ENCODE results near the gene CXCR5. TPM values are rescaled to one million over a fixed set of nuclear protein-coding genes. Genes with fewer than 3 reads are reported as not detected.

Gene CXCR5
- polyA plus RNA-seq, 1 donor from 2014 or later, result 93.4 TPM

DNA sequence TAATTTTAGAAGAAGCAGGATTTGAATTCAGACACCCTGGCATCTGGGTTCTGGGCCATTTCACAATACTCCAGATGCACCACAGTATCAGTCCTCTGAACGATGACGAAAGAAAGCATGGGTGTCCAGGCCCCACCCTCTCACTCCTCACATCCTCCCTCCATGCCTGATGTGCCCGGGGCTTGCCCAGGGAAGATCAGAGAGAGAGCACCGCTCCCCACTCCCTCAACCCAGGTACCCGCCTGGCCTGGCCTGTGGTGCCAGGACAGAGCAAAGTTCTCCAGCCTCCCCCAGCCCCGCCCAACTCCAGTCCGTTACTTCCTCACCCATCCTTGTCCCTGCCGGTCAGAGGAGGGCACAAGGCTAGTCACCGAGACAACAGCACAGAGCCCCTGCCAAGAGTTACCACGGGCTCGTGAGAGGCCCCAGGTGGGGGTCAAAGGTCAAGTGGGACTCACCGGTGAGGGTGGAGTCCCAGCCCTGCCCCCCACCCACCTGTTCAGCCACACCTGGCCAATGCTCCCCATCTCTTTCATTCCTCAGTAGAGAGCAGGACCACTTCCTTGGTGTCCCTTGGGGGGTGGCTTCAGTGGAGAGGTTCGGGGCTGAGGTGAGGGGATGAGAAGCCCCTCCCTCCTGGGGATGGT is 33.9 kb downstream of the CXCR5 start:
- H3K36me3 Mint-ChIP-seq, result no peaks in the 10 kb centered on the region
- no peaks in the 10 kb centered on the region for H3K27me3 Mint-ChIP-seq
- H3K27ac Mint-ChIP-seq, result peak overlapping the region; percentile 93 to 99 (median 98)
- H3K4me3 Mint-ChIP-seq, result peak overlapping the region; percentile 57 to 73 (median 67)
- no peaks in the 10 kb centered on the region for H3K9me3 Mint-ChIP-seq
- peaks cover 46 to 55% (median 51%) of the 10 kb centered on the region in 3 donors for H3K4me1 Mint-ChIP-seq

DNA sequence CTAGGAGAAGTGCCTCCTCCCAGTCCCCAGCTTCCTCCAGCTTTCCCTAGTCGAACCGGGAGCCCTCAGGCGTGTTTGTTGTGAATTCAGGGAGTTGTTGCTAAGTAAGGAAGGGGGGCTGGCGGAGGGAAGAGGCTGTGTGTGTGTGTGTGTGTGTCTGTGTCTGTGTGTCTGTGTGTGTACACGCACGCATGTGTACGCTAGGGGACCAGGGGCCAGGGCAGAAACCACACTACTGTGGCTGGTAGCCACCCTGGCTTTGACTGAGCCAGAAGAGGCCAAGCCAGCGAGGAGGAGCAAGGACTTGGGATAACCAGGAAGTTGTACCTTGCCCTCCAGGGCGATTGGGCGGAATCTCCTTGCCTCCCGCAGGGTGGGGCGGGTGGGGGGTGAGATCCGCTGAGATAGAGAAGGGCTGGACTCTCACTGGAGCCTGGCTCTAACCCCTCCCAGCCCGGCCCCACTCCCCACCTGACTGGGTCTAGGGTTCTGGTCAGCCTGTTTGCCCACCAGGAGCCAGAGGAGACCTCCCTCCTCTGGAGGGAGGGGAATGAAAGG is 34.5 kb downstream of the CXCR5 start:
- Mint-ChIP-seq H3K9me3 (no peaks in the 10 kb centered on the region), H3K4me3 (peak overlapping the region; percentile 38 to 86 (median 74)), H3K27me3 (no peaks in the 10 kb centered on the region), H3K27ac (peak overlapping the region; percentile 93 to 99 (median 98)), H3K4me1 (peaks cover 46 to 52% (median 51%) of the 10 kb centered on the region in 3 donors), H3K36me3 (no peaks in the 10 kb centered on the region)

DNA sequence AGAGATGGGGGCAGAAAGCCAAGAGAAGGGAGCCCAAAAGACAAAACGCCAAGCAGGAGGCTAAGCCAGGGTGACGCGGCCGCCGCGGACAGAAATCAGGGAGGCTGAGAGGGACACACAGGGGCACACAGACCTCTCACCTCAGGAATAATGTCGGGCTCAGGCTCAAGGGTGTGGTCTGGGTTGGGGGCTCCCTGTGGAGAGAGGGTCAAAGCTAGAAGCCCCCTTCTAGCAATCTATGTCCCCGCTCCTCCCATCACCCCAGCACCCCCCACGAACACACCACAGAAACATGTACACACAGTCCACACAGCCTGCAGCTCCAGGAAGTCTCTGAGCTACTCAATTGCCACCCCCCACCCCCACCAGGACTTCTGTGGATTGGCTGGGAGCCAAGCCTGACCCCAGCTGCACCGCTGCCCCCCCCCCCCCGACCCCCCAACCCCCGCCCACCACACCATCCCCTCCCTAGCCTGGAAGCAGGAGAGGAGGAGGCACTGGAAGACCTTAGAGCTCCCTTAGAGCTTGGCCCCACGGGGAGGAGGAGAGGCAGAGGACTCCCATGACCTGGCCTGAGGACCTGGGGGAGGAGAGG is 35.1 kb downstream of the CXCR5 start:
- no peaks in the 10 kb centered on the region for H3K27me3 Mint-ChIP-seq
- no peaks in the 10 kb centered on the region for H3K36me3 Mint-ChIP-seq
- H3K4me1 Mint-ChIP-seq, result peaks cover 49 to 56% (median 53%) of the 10 kb centered on the region in 3 donors
- peak overlapping the region in 2 of 3 donors; percentile 91 to 98 for H3K27ac Mint-ChIP-seq
- H3K4me3 Mint-ChIP-seq, result peak overlapping the region; percentile 28 to 86 (median 68)
- no peaks in the 10 kb centered on the region for H3K9me3 Mint-ChIP-seq

DNA sequence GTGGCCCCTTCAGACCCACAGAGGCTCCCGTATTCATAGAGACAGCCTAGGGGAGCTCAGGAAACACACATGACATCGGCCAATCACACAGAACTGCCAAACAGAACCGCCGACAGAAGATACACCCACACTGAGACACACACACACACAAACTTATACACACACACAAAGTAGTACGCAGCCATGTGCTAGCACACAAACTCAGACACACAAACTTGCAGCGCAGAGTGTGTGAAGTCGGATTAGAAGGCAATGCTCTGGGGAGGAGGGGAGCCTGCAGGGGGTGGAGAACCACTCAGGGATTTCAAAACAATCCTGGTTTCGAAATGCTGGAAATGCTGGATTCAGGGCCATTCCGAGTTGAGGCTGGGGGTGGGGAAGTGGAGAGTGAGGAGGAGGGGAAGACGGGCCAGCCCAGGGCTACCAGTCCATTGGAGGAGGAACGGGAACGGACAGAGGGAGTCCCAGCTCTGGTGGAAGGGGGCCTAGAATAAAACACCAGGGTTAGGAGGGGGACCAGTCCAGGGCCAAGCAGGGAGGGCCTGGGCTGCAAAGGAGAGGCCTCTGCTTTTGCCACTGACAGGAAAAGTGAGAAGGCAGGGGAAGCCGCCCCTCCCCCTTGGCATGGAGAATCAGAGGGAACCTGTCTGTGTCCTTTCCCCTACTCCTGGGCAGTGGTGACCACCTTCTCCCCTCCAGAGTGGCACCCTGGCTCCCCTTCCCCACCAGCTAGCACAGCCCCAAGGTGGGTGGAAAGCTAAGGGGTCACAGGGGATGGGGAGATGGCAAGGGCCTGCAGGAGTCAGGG is 37.6 kb downstream of the CXCR5 start:
- peak overlapping the region in 2 of 3 donors; percentile 91 for H3K27ac Mint-ChIP-seq
- no peaks in the 10 kb centered on the region for H3K36me3 Mint-ChIP-seq
- peak overlapping the region; percentile 65 to 88 (median 81) for H3K4me3 Mint-ChIP-seq
- H3K4me1 Mint-ChIP-seq, result peaks cover 41 to 51% (median 46%) of the 10 kb centered on the region in 3 donors
- H3K9me3 Mint-ChIP-seq, result peaks cover 0 to under 1% (median 0%) of the 10 kb centered on the region in 3 donors
- peaks cover 1% of the 10 kb centered on the region for H3K27me3 Mint-ChIP-seq

DNA sequence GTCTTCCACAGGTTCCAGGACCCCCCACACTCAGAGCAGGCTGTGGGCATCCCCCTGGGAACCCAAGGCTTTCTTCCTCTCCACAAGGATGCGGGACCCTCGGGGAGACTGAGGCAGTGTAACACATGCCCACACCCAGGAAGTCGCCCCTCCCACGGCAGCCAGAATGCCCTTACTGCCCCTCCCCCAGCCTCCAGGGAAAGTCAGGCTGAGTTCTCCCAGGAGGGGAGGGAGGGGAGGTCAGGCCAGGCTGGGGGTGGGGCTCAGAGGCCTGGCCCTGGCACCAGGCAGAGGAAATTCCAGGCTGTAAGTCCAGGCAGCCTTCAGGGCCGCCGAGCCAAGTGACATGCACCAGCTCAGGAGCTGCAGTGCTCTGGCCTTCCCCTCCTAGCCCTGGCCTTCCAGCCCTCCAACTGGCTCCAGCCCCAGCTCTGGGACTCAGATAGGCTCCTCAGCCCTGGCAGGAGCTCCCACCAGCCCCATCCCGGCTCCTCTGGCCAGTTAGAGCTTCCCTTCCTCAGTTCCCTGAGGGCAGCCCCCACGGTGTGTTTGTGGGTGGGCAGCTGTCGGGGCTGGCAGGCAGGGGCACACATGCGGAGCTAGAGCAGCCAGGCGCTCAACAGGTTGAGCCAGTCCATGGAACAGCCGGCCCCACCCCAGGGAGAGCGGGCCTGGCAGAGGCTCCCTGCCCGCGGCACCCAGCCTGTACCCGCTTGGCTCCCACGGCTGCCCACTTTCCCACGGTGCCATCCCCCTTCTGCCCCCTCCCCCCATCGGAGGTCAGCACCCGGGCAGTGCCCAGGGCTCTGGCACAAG is 38.4 kb downstream of the CXCR5 start:
- peak overlapping the region in 2 of 4 donors; percentile 23 to 44 for H3K4me3 Mint-ChIP-seq
- peaks cover 0 to 2% (median 0%) of the 10 kb centered on the region in 3 donors for H3K9me3 Mint-ChIP-seq
- H3K36me3 Mint-ChIP-seq, result no peaks in the 10 kb centered on the region
- H3K4me1 Mint-ChIP-seq, result peaks cover 41 to 52% (median 45%) of the 10 kb centered on the region in 3 donors
- no peak overlapping the region for H3K27ac Mint-ChIP-seq
- peaks cover 3% of the 10 kb centered on the region for H3K27me3 Mint-ChIP-seq

DNA sequence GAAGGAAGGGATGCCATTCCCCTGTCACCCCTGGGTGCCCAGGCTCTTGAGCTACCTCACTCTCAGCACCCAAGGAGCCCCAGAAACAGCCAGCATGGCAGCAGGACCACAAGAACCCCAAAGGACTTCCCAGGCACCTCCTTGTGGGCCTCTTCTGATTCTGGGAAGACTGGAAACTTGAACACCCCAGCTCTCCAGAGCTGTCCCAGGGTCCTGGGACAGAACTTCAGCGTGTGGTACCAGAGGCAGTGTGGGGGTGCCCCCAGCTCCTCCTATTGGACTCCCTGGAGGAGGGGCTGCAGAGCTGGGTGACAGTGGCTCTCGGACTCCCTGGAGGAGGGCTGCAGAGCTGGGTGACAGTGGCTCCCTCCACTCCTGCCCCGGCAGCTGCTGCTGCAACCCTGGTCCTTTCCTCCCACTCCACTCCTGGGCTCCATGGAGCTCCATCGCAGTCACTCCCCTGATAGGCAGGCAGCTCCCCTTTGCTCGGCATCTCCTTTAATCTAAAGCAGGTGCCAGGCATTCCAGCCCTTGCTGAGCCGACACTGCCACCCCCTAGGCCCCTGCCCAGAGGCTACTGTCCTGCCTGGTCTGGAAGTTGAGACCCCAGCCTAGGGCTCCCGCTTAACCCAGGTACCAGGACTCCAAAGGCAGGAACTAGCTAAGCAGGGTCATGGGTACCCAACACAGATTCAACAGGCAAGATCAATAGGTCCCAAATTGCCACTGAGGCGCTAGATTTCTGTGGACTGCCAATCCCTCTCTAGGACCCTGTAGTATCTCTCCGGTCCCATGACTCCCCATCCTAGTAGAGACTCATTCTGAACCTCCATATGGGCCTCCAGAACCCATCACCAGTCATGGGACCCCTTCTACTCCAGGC is 39.3 kb downstream of the CXCR5 start:
- peaks cover 3% of the 10 kb centered on the region for H3K27me3 Mint-ChIP-seq
- H3K4me3 Mint-ChIP-seq, result peak overlapping the region; percentile 87 to 99 (median 89)
- peaks cover 0 to 2% (median 0%) of the 10 kb centered on the region in 3 donors for H3K9me3 Mint-ChIP-seq
- peaks cover 38 to 53% (median 49%) of the 10 kb centered on the region in 3 donors for H3K4me1 Mint-ChIP-seq
- peak overlapping the region in 2 of 3 donors; percentile 95 to 100 for H3K27ac Mint-ChIP-seq
- no peaks in the 10 kb centered on the region for H3K36me3 Mint-ChIP-seq

DNA sequence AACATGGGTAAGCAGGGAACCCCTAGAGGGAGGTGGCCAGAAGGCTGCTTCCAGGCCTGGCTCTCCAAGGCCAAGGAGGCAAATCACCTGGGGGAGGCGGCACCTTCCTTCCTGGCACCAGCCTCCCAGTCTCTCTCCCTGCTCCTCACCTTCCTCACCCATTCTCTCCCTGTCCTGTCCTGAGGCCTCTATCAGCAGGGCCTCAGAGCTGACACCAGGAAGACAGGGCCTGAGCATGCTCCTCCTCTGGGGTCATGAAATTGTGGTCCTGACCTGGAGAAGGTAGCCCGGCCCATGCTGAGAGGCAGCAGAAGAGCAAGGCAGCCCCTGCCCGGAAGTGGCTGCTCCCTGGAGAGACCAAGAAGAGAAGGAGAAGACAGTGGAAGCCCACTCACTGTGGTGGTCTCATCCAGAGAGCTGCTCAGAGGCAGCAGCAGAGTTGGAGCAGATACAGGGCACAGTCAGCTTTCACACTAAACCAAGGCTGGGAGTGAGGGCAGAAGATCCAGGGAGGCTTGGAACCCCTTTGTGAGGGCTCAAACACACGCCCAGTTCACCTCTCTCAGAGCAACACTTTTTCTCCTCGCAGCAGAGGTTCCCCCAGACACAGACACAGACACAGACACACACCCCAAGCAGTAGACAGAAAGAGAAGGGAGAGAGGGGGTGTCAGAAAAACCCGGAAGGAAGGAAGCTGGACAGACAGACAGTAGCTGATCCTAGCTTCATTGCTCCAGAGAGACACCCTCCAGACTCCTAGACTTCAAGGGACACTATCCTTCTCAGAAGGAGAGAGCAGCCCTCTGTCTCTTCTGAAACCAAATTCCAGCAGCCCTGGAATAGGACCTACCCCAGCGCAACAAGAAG is 40.3 kb downstream of the CXCR5 start:
- peaks cover 3% of the 10 kb centered on the region for H3K27me3 Mint-ChIP-seq
- H3K4me1 Mint-ChIP-seq, result peaks cover 39 to 53% (median 51%) of the 10 kb centered on the region in 3 donors
- peak overlapping the region; percentile 87 to 99 (median 89) for H3K4me3 Mint-ChIP-seq

DNA sequence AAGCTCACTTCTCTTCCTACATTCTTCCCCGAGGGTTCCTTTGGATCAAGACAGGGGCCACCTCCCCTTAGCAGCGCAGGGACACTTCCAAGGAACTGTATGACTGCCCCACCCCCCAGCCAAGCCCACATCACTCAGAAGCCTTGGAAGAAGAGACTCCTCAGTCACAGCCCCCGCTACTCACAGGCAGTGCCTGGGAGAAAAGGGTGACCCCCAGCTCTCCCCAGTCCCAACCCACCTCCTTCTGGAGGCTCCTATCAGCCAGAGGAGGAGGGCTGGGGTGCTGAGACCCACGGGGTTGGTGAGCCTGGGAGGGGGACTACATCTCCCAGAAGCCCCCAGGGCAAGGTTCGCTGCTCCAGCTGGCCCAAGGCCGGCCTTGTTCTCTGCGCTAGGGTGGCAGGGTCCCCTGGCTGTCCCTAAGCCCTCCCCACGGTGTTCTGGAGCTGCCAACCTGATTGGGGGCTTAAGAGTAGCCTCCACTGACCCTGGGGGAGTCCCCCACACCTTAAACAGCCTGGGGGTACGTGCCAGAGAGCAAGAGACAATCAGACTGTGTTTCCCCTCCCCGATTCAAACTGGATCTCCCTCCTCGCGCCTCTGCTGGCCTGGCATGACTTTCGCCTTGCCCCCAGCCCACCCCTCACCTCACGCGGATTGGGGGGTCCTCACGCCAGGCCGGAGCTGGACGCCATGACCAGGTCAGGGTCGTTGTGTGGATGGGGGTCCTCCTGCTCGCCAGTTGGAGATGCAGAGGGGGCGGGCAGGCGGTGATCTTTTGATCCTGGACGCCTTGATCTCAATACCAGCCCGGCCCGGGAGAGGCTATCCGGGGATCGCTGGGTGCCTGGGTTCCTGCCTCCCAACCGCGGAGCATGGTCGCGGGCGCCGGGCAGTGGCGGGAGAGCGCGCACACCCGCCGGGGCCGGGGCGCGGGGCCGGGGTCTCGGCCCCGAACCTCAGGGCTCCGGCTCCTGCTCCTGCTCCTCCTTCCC is 41.2 kb downstream of the CXCR5 start:
- peaks cover 32 to 47% (median 46%) of the 10 kb centered on the region in 3 donors for H3K4me1 Mint-ChIP-seq
- peak overlapping the region; percentile 87 to 99 (median 89) for H3K4me3 Mint-ChIP-seq
- peaks cover 3% of the 10 kb centered on the region for H3K27me3 Mint-ChIP-seq
- peak overlapping the region; percentile 92 to 100 (median 95) for H3K27ac Mint-ChIP-seq
- peaks cover 0 to 2% (median 0%) of the 10 kb centered on the region in 3 donors for H3K9me3 Mint-ChIP-seq
- no peaks in the 10 kb centered on the region for H3K36me3 Mint-ChIP-seq

More for the DNA sequence above, 40.3 kb downstream of the CXCR5 start:
- H3K27ac Mint-ChIP-seq, result peak overlapping the region; percentile 92 to 100 (median 95)
- H3K9me3 Mint-ChIP-seq, result peaks cover 0 to 2% (median 0%) of the 10 kb centered on the region in 3 donors
- no peaks in the 10 kb centered on the region for H3K36me3 Mint-ChIP-seq

DNA sequence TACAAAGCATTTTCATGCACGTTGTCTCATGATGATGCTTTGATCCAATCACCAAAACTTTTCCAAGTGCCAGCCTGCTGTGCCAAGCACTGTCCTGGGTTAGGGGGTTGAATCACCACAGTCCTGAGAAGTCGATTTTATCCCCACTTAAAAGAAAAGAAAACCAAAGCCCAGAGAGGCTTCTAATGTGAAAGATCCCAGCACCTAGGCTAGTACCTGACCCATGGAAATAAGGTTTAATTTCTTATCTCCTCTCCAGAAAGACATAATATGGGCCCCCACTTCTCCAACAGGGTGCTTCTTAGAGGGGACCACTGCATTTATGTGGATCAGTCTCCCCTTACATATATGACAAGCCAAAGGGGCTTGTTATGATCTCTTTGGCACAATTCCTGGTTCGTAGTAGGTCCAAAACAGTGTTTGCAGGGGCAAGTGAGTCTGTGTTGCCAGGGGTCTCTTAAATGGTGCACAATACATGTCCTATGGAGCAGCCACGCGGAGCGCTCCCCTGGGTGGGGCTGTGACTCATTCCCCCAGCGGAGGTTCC is 43.9 kb downstream of the CXCR5 start:
- peaks cover 23 to 43% (median 41%) of the 10 kb centered on the region in 3 donors for H3K4me1 Mint-ChIP-seq

DNA sequence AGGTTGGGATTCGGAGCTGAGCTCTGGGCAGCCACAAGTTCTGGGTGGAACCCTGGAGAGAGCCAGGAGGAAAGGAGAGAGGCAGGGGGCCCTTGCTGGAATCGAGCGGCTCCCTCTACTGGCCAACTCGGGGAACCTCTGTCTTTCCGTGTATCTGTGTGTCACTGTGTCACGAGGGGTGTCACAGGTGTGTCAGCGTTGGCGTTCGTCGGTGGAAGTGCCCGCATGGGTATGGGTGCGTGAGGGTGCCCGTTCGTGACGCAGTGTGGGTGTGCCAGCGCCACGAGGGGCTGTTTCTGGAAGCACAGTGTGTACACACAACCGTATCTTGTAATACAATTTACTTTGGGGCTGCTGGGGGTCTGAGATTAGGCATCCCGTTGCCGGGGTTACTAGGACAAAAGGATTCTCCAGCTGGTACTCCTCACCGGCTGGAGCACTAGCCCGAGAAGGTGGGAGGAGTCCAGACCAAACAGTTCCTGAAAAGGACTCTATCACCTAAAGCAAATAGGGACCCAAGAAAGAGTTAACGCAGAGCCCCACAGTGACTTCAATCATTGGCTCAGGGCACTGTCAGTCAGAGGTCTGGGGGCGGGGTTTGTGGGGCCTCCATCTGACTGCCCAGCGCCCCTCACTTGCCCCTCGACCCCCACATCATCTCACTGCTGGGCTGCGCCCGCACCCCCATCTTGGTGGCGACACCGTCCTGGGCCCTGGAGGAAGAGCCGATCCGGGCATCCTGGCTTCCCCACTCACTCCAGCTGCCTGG is 44.6 kb downstream of the CXCR5 start:
- peaks cover 0 to 2% (median 0%) of the 10 kb centered on the region in 3 donors for H3K9me3 Mint-ChIP-seq
- H3K27me3 Mint-ChIP-seq, result peaks cover 3% of the 10 kb centered on the region
- H3K36me3 Mint-ChIP-seq, result peaks cover 4% of the 10 kb centered on the region
- H3K27ac Mint-ChIP-seq, result peak overlapping the region; percentile 98 to 100 (median 100)
- peaks cover 23 to 43% (median 37%) of the 10 kb centered on the region in 3 donors for H3K4me1 Mint-ChIP-seq
- H3K4me3 Mint-ChIP-seq, result peak overlapping the region; percentile 87 to 99 (median 96)

More for the DNA sequence above, 43.9 kb downstream of the CXCR5 start:
- H3K27me3 Mint-ChIP-seq, result peaks cover 3% of the 10 kb centered on the region
- peak overlapping the region; percentile 98 to 100 (median 100) for H3K27ac Mint-ChIP-seq
- peaks cover 0 to 2% (median 0%) of the 10 kb centered on the region in 3 donors for H3K9me3 Mint-ChIP-seq
- H3K36me3 Mint-ChIP-seq, result no peaks in the 10 kb centered on the region
- H3K4me3 Mint-ChIP-seq, result peak overlapping the region; percentile 87 to 99 (median 96)
